ENCODE measurements around the gene TRIM44.
"Not testable (repeated sequence)": the region's sequence is repeated elsewhere in the genome, so short reads cannot be mapped to it uniquely, and the experiment has no call there.

- TF ChIP-seq POLR2A, CTCF (IDR thresholded peaks at IDR 0.05): not testable (repeated sequence)
These were observed 9.8 kb upstream of the TRIM44 start for GRCh38 chr11:35652786-35653185.
